Gastroesophageal sphincter (tissue), 4 donors: ENCODE measurements around the gene EMILIN2. TPM values are rescaled to one million over a fixed set of nuclear protein-coding genes. Genes with fewer than 3 reads are reported as not detected.
A peak's percentile ranks its signal among the peaks of the same experiment; 100 is the strongest.

Experiments used
- ATAC-seq: fragments of 150-250 bp; one replicate; pipeline ENCODE4 v1.9.1; 2016; ENCODE audit warnings: mild to moderate bottlenecking, moderate library complexity
- H3K27ac ChIP-seq, 4 donors: fragments of 200-600 bp; sonication (generic) in 3 of 4; 1 replicate in 3 of 4; 2 replicates in 1 of 4; pipeline ENCODE4 v1.5.1; 2016 to 2019
- H3K27me3 ChIP-seq: fragments of 200-600 bp; sonication (generic); one replicate; pipeline ENCODE4 v1.5.1; 2019
- H3K36me3 ChIP-seq, 2 donors: fragments of 200-600 bp; sonication (generic); one replicate each; pipeline ENCODE4 v1.5.1; 2019; ENCODE audit warnings: control low read depth in 1 of 2
- H3K4me1 ChIP-seq, 3 donors: fragments of 200-600 bp; sonication (generic); 1 replicate in 2 of 3; 2 replicates in 1 of 3; pipeline ENCODE4 v1.5.1; 2016 to 2019; ENCODE audit warnings: control low read depth in 2 of 3
- H3K4me3 ChIP-seq, 2 donors: fragments of 200-600 bp; sonication (generic); one replicate each; pipeline ENCODE4 v1.5.1; 2019; ENCODE audit warnings: mild to moderate bottlenecking in 1 of 2, moderate library complexity in 1 of 2
- H3K9me3 ChIP-seq, 3 donors: fragments of 200-600 bp; sonication (generic); one replicate each; pipeline ENCODE4 v1.5.1; 2017 to 2019; ENCODE audit warnings: control low read depth in 2 of 3
- CTCF ChIP-seq, 4 experiments: fragments of 200-600 bp in 2 of 4; fragments of 450-650 bp in 2 of 4; sonication (generic) in 1 of 4; IDR thresholded peaks; one replicate each; pipeline ENCODE4 v1.5.1; 2017 to 2019; ENCODE audit warnings: antibody characterized with exemption in 4 of 4, mild to moderate bottlenecking in 2 of 4, moderate library complexity in 2 of 4
- EP300 ChIP-seq: sonication (generic); formaldehyde crosslinking; IDR thresholded peaks from one replicate; pipeline ENCODE4 v1.6.1; 2017; ENCODE audit warnings: antibody characterized with exemption, mild to moderate bottlenecking
- POLR2A ChIP-seq, 2 donors: fragments of 450-650 bp; IDR thresholded peaks; one replicate each; pipeline ENCODE4 v1.6.1; 2017; ENCODE audit warnings: antibody characterized with exemption in 2 of 2, mild to moderate bottlenecking in 2 of 2, moderate library complexity in 1 of 2
- POLR2AphosphoS5 ChIP-seq: sonication (generic); formaldehyde crosslinking; IDR thresholded peaks from one replicate; pipeline ENCODE4 v1.6.1; 2017; ENCODE audit warnings: antibody characterized with exemption
- WGBS, 2 donors: methylation state at CpG; one replicate each; pipeline ENCODE4 v1.1.5; 2018; ENCODE audit warnings: low coverage in 1 of 2; 5-methylcytosine and 5-hydroxymethylcytosine counted together
- total RNA-seq, 4 donors: library from RNA; depleted of rRNA; stranded (reverse); fragments of >200 nt; gene quantifications; one replicate each; pipeline ENCODE4 v1.1.0, GENCODE V29; 2016

EMILIN2 gene
- total RNA-seq, 4 donors from 2014 or later, result 11.2 to 20.9 (median 17.0) TPM

GRCh38 chr18:2879889-2880288, 33.1 kb downstream of the EMILIN2 start:
- Histone ChIP-seq H3K4me1 (peaks cover 0 to 21% (median 0%) of the 10 kb centered on the region in 3 donors), H3K36me3 (no peaks in the 10 kb centered on the region), H3K4me3 (no peak overlapping the region), H3K9me3 (no peaks in the 10 kb centered on the region), H3K27ac (no peak overlapping the region), H3K27me3 (no peaks in the 10 kb centered on the region)
- ATAC-seq, result no peak
- WGBS, 2 donors, result 94 to 95% methylated on average over 3 to 4 of the region's 4 CpGs
- TF ChIP-seq CTCF (IDR thresholded peaks at IDR 0.05) (no peak), POLR2A (IDR thresholded peaks at IDR 0.05) (no peak), EP300 (no peak), POLR2AphosphoS5 (no peak)

- Histone ChIP-seq H3K4me1 (peaks cover 0 to 15% (median 0%) of the 10 kb centered on the region in 3 donors), H3K4me3 (no peak overlapping the region), H3K27me3 (no peaks in the 10 kb centered on the region), H3K27ac (no peak overlapping the region), H3K36me3 (no peaks in the 10 kb centered on the region), H3K9me3 (no peaks in the 10 kb centered on the region)
- ATAC-seq, result no peak
- TF ChIP-seq CTCF (IDR thresholded peaks at IDR 0.05), result no peak
- TF ChIP-seq EP300, result no peak
- TF ChIP-seq POLR2AphosphoS5, result no peak
- TF ChIP-seq POLR2A (IDR thresholded peaks at IDR 0.05), result no peak
- 83% methylated on average over 3 of the region's 17 CpGs; no CpG with 5 or more reads in 1 of the 2 donors for WGBS, 2 donors
These were observed 33.7 kb downstream of the EMILIN2 start for GRCh38 chr18:2880473-2880872.

GRCh38 chr18:2881088-2881839, 34.5 kb downstream of the EMILIN2 start:
- ATAC-seq, result peak; percentile 86
- Histone ChIP-seq H3K36me3 (no peaks in the 10 kb centered on the region), H3K9me3 (no peaks in the 10 kb centered on the region), H3K4me1 (peaks cover 0 to 7% (median 0%) of the 10 kb centered on the region in 3 donors), H3K4me3 (no peak overlapping the region), H3K27me3 (no peaks in the 10 kb centered on the region), H3K27ac (peak overlapping the region in 3 of 4 donors; percentile 53 to 72 (median 69))
- no peak for TF ChIP-seq POLR2A (IDR thresholded peaks at IDR 0.05)
- TF ChIP-seq EP300, result no peak
- TF ChIP-seq POLR2AphosphoS5, result no peak
- no peak for TF ChIP-seq CTCF (IDR thresholded peaks at IDR 0.05)
- WGBS, 2 donors, result 20% methylated on average over 7 of the region's 16 CpGs; no CpG with 5 or more reads in 1 of the 2 donors

- H3K27ac ChIP-seq, result peak overlapping the region in 3 of 4 donors; percentile 53 to 72 (median 69)
- H3K36me3 ChIP-seq, result no peaks in the 10 kb centered on the region
- H3K27me3 ChIP-seq, result no peaks in the 10 kb centered on the region
- H3K9me3 ChIP-seq, result no peaks in the 10 kb centered on the region
- peaks cover 0 to 7% (median 0%) of the 10 kb centered on the region in 3 donors for H3K4me1 ChIP-seq
- TF ChIP-seq CTCF (IDR thresholded peaks at IDR 0.05) (no peak), POLR2A (IDR thresholded peaks at IDR 0.05) (no peak), EP300 (no peak), POLR2AphosphoS5 (no peak)
- 55 to 88% methylated on average over 2 of the region's 9 CpGs for WGBS, 2 donors
- ATAC-seq, result peak; percentile 31
- no peak overlapping the region for H3K4me3 ChIP-seq
These were observed 35.0 kb downstream of the EMILIN2 start for GRCh38 chr18:2881840-2882195.

- Histone ChIP-seq H3K4me1 (peaks cover 0 to 7% (median 0%) of the 10 kb centered on the region in 3 donors), H3K27me3 (no peaks in the 10 kb centered on the region), H3K27ac (peak overlapping the region in 3 of 4 donors; percentile 53 to 72 (median 69)), H3K4me3 (no peak overlapping the region), H3K9me3 (no peaks in the 10 kb centered on the region), H3K36me3 (no peaks in the 10 kb centered on the region)
- 80 to 89% methylated on average over 2 to 4 of the region's 4 CpGs for WGBS, 2 donors
- TF ChIP-seq POLR2AphosphoS5 (no peak), EP300 (no peak), POLR2A (IDR thresholded peaks at IDR 0.05) (no peak), CTCF (IDR thresholded peaks at IDR 0.05) (no peak)
- no peak for ATAC-seq
These were observed 35.4 kb downstream of the EMILIN2 start for GRCh38 chr18:2882201-2882600.
